Mesothelial cell of epicardium (in vitro differentiated cells): ENCODE measurements around the gene TFR2. TPM values are rescaled to one million over a fixed set of nuclear protein-coding genes. Genes with fewer than 3 reads are reported as not detected.
A peak's percentile ranks its signal among the peaks of the same experiment; 100 is the strongest.

Experiments
- DNase-seq, 2 experiments: peaks; one replicate each; pipeline ENCODE4 v3.0.0; 2021; ENCODE audit warnings: low spot score in 2 of 2; ENCODE audit not compliant: unreplicated experiment in 2 of 2
- H3K27ac Mint-ChIP-seq: 2 replicates; pipeline ENCODE4 v1.8.0; 2021; ENCODE audit warnings: mixed read lengths
- H3K27me3 Mint-ChIP-seq: 2 replicates; pipeline ENCODE4 v1.8.0; 2021; ENCODE audit warnings: low read depth, mixed read lengths
- H3K36me3 Mint-ChIP-seq: 2 replicates; pipeline ENCODE4 v1.8.0; 2021; ENCODE audit warnings: mixed read lengths
- H3K4me1 Mint-ChIP-seq: 2 replicates; pipeline ENCODE4 v1.8.0; 2021; ENCODE audit warnings: mixed read lengths
- H3K4me3 Mint-ChIP-seq: 2 replicates; pipeline ENCODE4 v1.8.0; 2021; ENCODE audit warnings: mild to moderate bottlenecking, moderate library complexity, mixed read lengths
- H3K9me3 Mint-ChIP-seq: 2 replicates; pipeline ENCODE4 v1.8.0; 2021; ENCODE audit warnings: mixed read lengths
- CTCF ChIP-seq: fragments of 200-600 bp; sonication (generic); IDR thresholded peaks from one replicate; pipeline ENCODE4 v1.5.0; 2021; ENCODE audit warnings: antibody characterized with exemption; ENCODE audit not compliant: unreplicated experiment
- total RNA-seq: library from RNA; stranded (reverse); gene quantifications from 3 replicates; pipeline ENCODE4 v1.2.1, GENCODE V29; 2021

The TFR2 gene
- total RNA-seq, 1 donor from 2014 or later, result 0.54 TPM

GRCh38 chr7:100626055-100626454, 15.3 kb downstream of the TFR2 start:
- Mint-ChIP-seq H3K4me1 (no peaks in the 10 kb centered on the region), H3K27ac (no peak overlapping the region), H3K9me3 (no peaks in the 10 kb centered on the region), H3K27me3 (peaks cover 3% of the 10 kb centered on the region), H3K36me3 (peaks cover 7% of the 10 kb centered on the region), H3K4me3 (peak overlapping the region; percentile 8)
- DNase-seq, result no peak
- TF ChIP-seq CTCF, result no peak

GRCh38 chr7:100623951-100624824, 17.2 kb downstream of the TFR2 start:
- H3K27ac Mint-ChIP-seq, result no peak overlapping the region
- DNase-seq, result no peak
- H3K4me1 Mint-ChIP-seq, result no peaks in the 10 kb centered on the region
- no peak for TF ChIP-seq CTCF
- no peak overlapping the region for H3K4me3 Mint-ChIP-seq
- H3K9me3 Mint-ChIP-seq, result no peaks in the 10 kb centered on the region
- peaks cover 10% of the 10 kb centered on the region for H3K36me3 Mint-ChIP-seq
- peaks cover 3% of the 10 kb centered on the region for H3K27me3 Mint-ChIP-seq

- Mint-ChIP-seq H3K4me3 (no peak overlapping the region), H3K4me1 (no peaks in the 10 kb centered on the region), H3K9me3 (no peaks in the 10 kb centered on the region), H3K27me3 (peaks cover 3% of the 10 kb centered on the region), H3K27ac (no peak overlapping the region), H3K36me3 (peaks cover 10% of the 10 kb centered on the region)
- DNase-seq, result no peak
- no peak for TF ChIP-seq CTCF
These were observed 19.8 kb downstream of the TFR2 start for GRCh38 chr7:100621554-100621953.

GRCh38 chr7:100620804-100621203, 20.5 kb downstream of the TFR2 start:
- H3K9me3 Mint-ChIP-seq, result no peaks in the 10 kb centered on the region

GRCh38 chr7:100620239-100620638, 21.1 kb downstream of the TFR2 start:
- Mint-ChIP-seq H3K27ac (no peak overlapping the region), H3K9me3 (no peaks in the 10 kb centered on the region), H3K4me3 (no peak overlapping the region)

More at GRCh38 chr7:100620804-100621203, 20.5 kb downstream of the TFR2 start:
- Mint-ChIP-seq H3K4me1 (no peaks in the 10 kb centered on the region), H3K27me3 (peaks cover 2% of the 10 kb centered on the region), H3K36me3 (peaks cover 13% of the 10 kb centered on the region), H3K27ac (no peak overlapping the region), H3K4me3 (no peak overlapping the region)
- no peak for DNase-seq
- TF ChIP-seq CTCF, result no peak

More at GRCh38 chr7:100620239-100620638, 21.1 kb downstream of the TFR2 start:
- TF ChIP-seq CTCF, result no peak
- no peaks in the 10 kb centered on the region for H3K27me3 Mint-ChIP-seq
- H3K4me1 Mint-ChIP-seq, result no peaks in the 10 kb centered on the region
- no peak for DNase-seq
- H3K36me3 Mint-ChIP-seq, result peaks cover 13% of the 10 kb centered on the region
